IMR-90 (cell line): ENCODE data around the gene SLC3A2. TPM values are rescaled to one million over a fixed set of nuclear protein-coding genes. Genes with fewer than 3 reads are reported as not detected.

Experiments used
- ATAC-seq: fragments of 200-7000 bp; cut with Tn5 transposase; 2 replicates; pipeline ENCODE4 v1.9.1; 2020; ENCODE audit warnings: low read depth, mild to moderate bottlenecking, moderate library complexity
- BruUV-seq: library from RNA; stranded (reverse); fragments of 400-500 nt; replicated peaks from 2 replicates; lab custom pipeline; 2021; lab: Mats Ljungman, UMichigan
- CTCF ChIA-PET: fragments of 300-600 bp; formaldehyde crosslinking; extraction: SDS; loops from one replicate; lab custom pipeline; 2021; ENCODE audit warnings: antibody characterized with exemption; lab: Yijun Ruan, JAX
- POLR2A ChIA-PET: fragments of 300-600 bp; sonication (Branson Sonifier 250); formaldehyde crosslinking; loops from one replicate; lab custom pipeline; 2022; ENCODE audit warnings: antibody characterized with exemption; ENCODE audit not compliant: unreplicated experiment; lab: Charles Lee
- DNase-seq: peaks from one replicate; pipeline ENCODE4 v3.0.0; 2013
- H2AFZ ChIP-seq: replicated peaks from 2 replicates; pipeline ENCODE3; 2013; ENCODE audit warnings: low read length, mild to moderate bottlenecking; ENCODE audit not compliant: poor library complexity
- H2AK5ac ChIP-seq: 2 replicates; pipeline ENCODE4 v1.6.1; 2013; ENCODE audit warnings: low read depth, low read length, inconsistent platforms
- H2AK9ac ChIP-seq: replicated peaks from 2 replicates; pipeline ENCODE3; 2013; ENCODE audit warnings: mild to moderate bottlenecking, low read depth, low read length, moderate library complexity; ENCODE audit not compliant: poor library complexity
- H2BK120ac ChIP-seq: 2 replicates; pipeline ENCODE4 v1.6.1; 2013; ENCODE audit warnings: low read depth, low read length, inconsistent platforms
- H2BK15ac ChIP-seq: 3 replicates; pipeline ENCODE4 v1.6.1; 2013; ENCODE audit warnings: low read depth, low read length, inconsistent platforms
- H2BK20ac ChIP-seq: 2 replicates; pipeline ENCODE4 v1.6.1; 2013; ENCODE audit warnings: low read depth, mild to moderate bottlenecking, inconsistent platforms, low read length, moderate library complexity
- H2BK5ac ChIP-seq: 2 replicates; pipeline ENCODE4 v1.6.1; 2013; ENCODE audit warnings: mild to moderate bottlenecking, low read depth, low read length, inconsistent platforms; ENCODE audit not compliant: poor library complexity, severe bottlenecking
- H3K14ac ChIP-seq: replicated peaks from 2 replicates; pipeline ENCODE4 v1.6.1; 2013; ENCODE audit warnings: low read depth, low read length, inconsistent platforms
- H3K18ac ChIP-seq: 2 replicates; pipeline ENCODE4 v1.6.1; 2013; ENCODE audit warnings: low read depth, low read length, control low read depth
- H3K23ac ChIP-seq: 2 replicates; pipeline ENCODE4 v1.6.1; 2013; ENCODE audit warnings: low read depth, low read length, inconsistent platforms
- H3K27ac ChIP-seq: 2 replicates; pipeline ENCODE4 v1.5.1; 2013; ENCODE audit warnings: mild to moderate bottlenecking, control low read depth, low read length; ENCODE audit not compliant: insufficient read depth
- H3K27me3 ChIP-seq: 2 replicates; pipeline ENCODE4 v1.6.1; 2013; ENCODE audit warnings: low read length; ENCODE audit not compliant: control insufficient read depth, insufficient read depth
- H3K36me3 ChIP-seq: 2 replicates; pipeline ENCODE4 v1.6.1; 2013; ENCODE audit warnings: low read length, mixed read lengths; ENCODE audit not compliant: control insufficient read depth, insufficient read depth
- H3K4ac ChIP-seq: 2 replicates; pipeline ENCODE4 v1.6.1; 2013; ENCODE audit warnings: low read depth, low read length, inconsistent platforms
- H3K4me1 ChIP-seq: 2 replicates; pipeline ENCODE4 v1.6.1; 2013; ENCODE audit warnings: low read length, mixed read lengths; ENCODE audit not compliant: control insufficient read depth, insufficient read depth
- H3K4me2 ChIP-seq: 2 replicates; pipeline ENCODE4 v1.6.1; 2013; ENCODE audit warnings: low read depth, mild to moderate bottlenecking, control low read depth, low read length, moderate library complexity
- H3K4me3 ChIP-seq: 2 replicates; pipeline ENCODE4 v1.5.1; 2013; ENCODE audit warnings: low read depth, mild to moderate bottlenecking, control low read depth, low read length, moderate library complexity; ENCODE audit not compliant: insufficient read depth
- H3K56ac ChIP-seq: 2 replicates; pipeline ENCODE4 v1.6.1; 2013; ENCODE audit warnings: low read length, inconsistent platforms; ENCODE audit not compliant: insufficient read depth; ENCODE audit errors: extremely low read depth
- H3K79me1 ChIP-seq, 2 experiments: 2 replicates each; pipeline ENCODE4 v1.6.1; 2013; ENCODE audit warnings: low read length in 2 of 2, inconsistent platforms in 1 of 2, low read depth in 1 of 2
- H3K9ac ChIP-seq: 2 replicates; pipeline ENCODE4 v1.6.1; 2013; ENCODE audit warnings: low read depth, low read length, control low read depth
- H3K9me1 ChIP-seq: 2 replicates; pipeline ENCODE4 v1.6.1; 2013; ENCODE audit warnings: low read length, inconsistent platforms; ENCODE audit not compliant: insufficient read depth
- H3K9me3 ChIP-seq: 2 replicates; pipeline ENCODE4 v1.6.1; 2013; ENCODE audit warnings: low read length; ENCODE audit not compliant: control insufficient read depth, insufficient read depth
- H4K20me1 ChIP-seq: 2 replicates; pipeline ENCODE4 v1.6.1; 2013; ENCODE audit warnings: low read length, inconsistent platforms; ENCODE audit not compliant: insufficient read depth
- H4K5ac ChIP-seq: 2 replicates; pipeline ENCODE4 v1.6.1; 2013; ENCODE audit warnings: mild to moderate bottlenecking, low read depth, low read length, control low read depth
- H4K8ac ChIP-seq, 2 experiments: 2 replicates each; pipeline ENCODE4 v1.6.1; 2013; ENCODE audit warnings: low read depth in 2 of 2, low read length in 2 of 2, control low read depth in 1 of 2, inconsistent platforms in 1 of 2
- H4K91ac ChIP-seq: 2 replicates; pipeline ENCODE4 v1.6.1; 2013; ENCODE audit warnings: low read depth, low read length, inconsistent platforms; ENCODE audit not compliant: insufficient read depth
- BHLHE40 ChIP-seq: fragments of 150-350 bp; IDR thresholded peaks from 2 replicates; pipeline ENCODE4 v1.6.1; 2016; ENCODE audit warnings: mild to moderate bottlenecking, low read depth, low read length
- CEBPB ChIP-seq: IDR thresholded peaks from 2 replicates; pipeline ENCODE4 v1.6.1; 2012; ENCODE audit warnings: low read depth, low read length, improper control_type of control experiment
- CHD1 ChIP-seq: IDR thresholded peaks from 2 replicates; pipeline ENCODE4 v1.6.1; 2012; ENCODE audit warnings: low read depth, low read length, improper control_type of control experiment
- FOS ChIP-seq: fragments of 150-350 bp; IDR thresholded peaks from 2 replicates; pipeline ENCODE4 v1.6.1; 2016; ENCODE audit warnings: low read depth, low read length
- MAFK ChIP-seq: IDR thresholded peaks from 2 replicates; pipeline ENCODE4 v1.6.1; 2012; ENCODE audit warnings: low read depth, low read length, improper control_type of control experiment
- MAZ ChIP-seq: IDR thresholded peaks from 2 replicates; pipeline ENCODE4 v1.6.1; 2012; ENCODE audit warnings: low read depth, mild to moderate bottlenecking, low read length, improper control_type of control experiment, moderate library complexity, borderline replicate concordance
- MXI1 ChIP-seq: IDR thresholded peaks from 2 replicates; pipeline ENCODE4 v1.6.1; 2012; ENCODE audit warnings: low read depth, mild to moderate bottlenecking, low read length, moderate library complexity, borderline replicate concordance
- NFE2L2 ChIP-seq: fragments of 150-350 bp; IDR thresholded peaks from 2 replicates; pipeline ENCODE4 v1.6.1; 2016; ENCODE audit warnings: low read depth, mild to moderate bottlenecking, low read length
- POLR2A ChIP-seq: IDR thresholded peaks from 2 replicates; pipeline ENCODE4 v1.6.1; 2012; ENCODE audit warnings: mild to moderate bottlenecking, low read depth, low read length
- RAD21 ChIP-seq: IDR thresholded peaks from 2 replicates; pipeline ENCODE4 v1.6.1; 2012; ENCODE audit warnings: low read length, improper control_type of control experiment
- RCOR1 ChIP-seq: IDR thresholded peaks from 2 replicates; pipeline ENCODE4 v1.6.1; 2012; ENCODE audit warnings: mild to moderate bottlenecking, low read length, improper control_type of control experiment; ENCODE audit not compliant: insufficient replicate concordance
- RFX5 ChIP-seq: IDR thresholded peaks from 2 replicates; pipeline ENCODE4 v1.8.0; 2012; ENCODE audit warnings: low read depth, mild to moderate bottlenecking, low read length, moderate library complexity
- SMC3 ChIP-seq: fragments of 150-350 bp; IDR thresholded peaks from 2 replicates; pipeline ENCODE4 v1.6.1; 2016; ENCODE audit warnings: low read depth, mild to moderate bottlenecking, antibody characterized with exemption, low read length, moderate library complexity
- WGBS, 2 experiments: methylation state at CpG; one replicate each; pipeline versions ENCODE4 v1.1.5 to v1.1.7; 2013; ENCODE audit warnings: missing lambda C conversion rate in 2 of 2; ENCODE audit not compliant: insufficient read length in 1 of 2; ENCODE audit errors: extremely low coverage in 2 of 2; 5-methylcytosine and 5-hydroxymethylcytosine counted together
- dilution Hi-C: fragments of 300-500 bp; cut with HindIII; formaldehyde crosslinking; loops from one replicate; pipeline ENCODE4 v1.14.3; 2018; ENCODE audit warnings: low sequenced_read_pairs; ENCODE audit not compliant: unreplicated experiment
- in situ Hi-C: fragments of 300-500 bp; cut with MboI; formaldehyde crosslinking; loops from 3 replicates; pipeline ENCODE4 v1.14.3; 2019; ENCODE audit warnings: low sequenced_read_pairs, inconsistent platforms, mixed read lengths
- intact Hi-C: fragments of 100-400 bp; cut with micrococcal nuclease; formaldehyde crosslinking; loops from 2 replicates; pipeline ENCODE4 v1.10.0; 2022
- polyA plus RNA-seq, 3 experiments: library from polyadenylated mRNA; depleted of rRNA; stranded (reverse); fragments of >200 nt; gene quantifications; 2 replicates each; pipeline ENCODE4 v1.2.3, GENCODE V29; 2012; ENCODE audit warnings: low replicate concordance in 1 of 3
- total RNA-seq: library from RNA; depleted of rRNA; stranded (reverse); fragments of >200 nt; gene quantifications from 2 replicates; pipeline ENCODE4 v1.2.3, GENCODE V29; 2012
- TF ChIP-seq, protein P1 (sequence below): conservative IDR thresholded peaks from 2 replicates; pipeline ENCODE4 v1.5.1; 2012; ENCODE audit warnings: mild to moderate bottlenecking, low read depth, low read length, improper control_type of control experiment
- TF ChIP-seq, protein P2 (sequence below): fragments of 150-350 bp; IDR thresholded peaks from 2 replicates; pipeline ENCODE4 v1.6.1; 2017; ENCODE audit warnings: mild to moderate bottlenecking, antibody characterized with exemption, low read length, low read depth
- TF ChIP-seq, protein P3 (sequence below): fragments of 150-350 bp; IDR thresholded peaks from 2 replicates; pipeline ENCODE4 v1.6.1; 2016; ENCODE audit warnings: low read depth, mild to moderate bottlenecking, low read length, moderate library complexity, borderline replicate concordance

SLC3A2 gene
- total and polyA plus RNA-seq, 2 of the 4 experiments (the other 2 are of a cell fraction): 140 to 239 TPM

DNA sequence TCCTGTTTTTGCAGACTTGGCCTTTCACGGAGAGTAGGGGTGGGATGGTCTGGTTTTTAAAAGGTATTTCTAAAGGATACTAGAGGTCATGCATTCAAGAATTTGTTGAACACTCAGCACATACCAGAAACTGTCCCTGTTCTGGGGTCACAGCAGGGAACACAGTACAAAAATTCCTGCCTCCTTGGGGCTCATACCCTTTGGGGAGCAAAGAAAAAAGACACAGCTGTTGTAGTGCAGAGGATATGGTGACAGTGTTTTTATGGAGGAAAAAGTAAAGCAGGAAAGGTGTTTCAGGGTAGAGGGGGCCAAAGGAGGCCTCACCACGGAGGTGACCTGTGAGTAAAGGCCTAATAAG is 8.4 kb downstream of the SLC3A2 start:
- H2BK20ac ChIP-seq: no peak overlapping the region
- H3K9me1 ChIP-seq: peaks cover 21% of the 10 kb centered on the region; the same call in 1 of the 2 replicates
- H2AK9ac ChIP-seq: no peak overlapping the region
- no peak overlapping the region for H4K91ac ChIP-seq
- no peak for DNase-seq
- no peak overlapping the region for H2AFZ ChIP-seq
- no TSS peak for BruUV-seq
- H3K18ac ChIP-seq: no peak overlapping the region
- no peak overlapping the region for H4K8ac ChIP-seq
- H3K4me1 ChIP-seq: peaks cover 17% of the 10 kb centered on the region; the same call in 1 of the 2 replicates
- no peaks in the 10 kb centered on the region for H3K9me3 ChIP-seq
- H2BK15ac ChIP-seq: no peak overlapping the region
- H3K27ac ChIP-seq: no peak overlapping the region
- H3K27me3 ChIP-seq: no peaks in the 10 kb centered on the region
- H4K5ac ChIP-seq: no peak overlapping the region
- TF ChIP-seq CEBPB (no peak), FOS (no peak), MAZ (no peak), RAD21 (no peak), BHLHE40 (no peak), CHD1 (no peak), RCOR1 (no peak), SMC3 (no peak), POLR2A (no peak), NFE2L2 (no peak), MXI1 (no peak), MAFK (no peak), RFX5 (no peak)
- TF ChIP-seq, protein P1, sequence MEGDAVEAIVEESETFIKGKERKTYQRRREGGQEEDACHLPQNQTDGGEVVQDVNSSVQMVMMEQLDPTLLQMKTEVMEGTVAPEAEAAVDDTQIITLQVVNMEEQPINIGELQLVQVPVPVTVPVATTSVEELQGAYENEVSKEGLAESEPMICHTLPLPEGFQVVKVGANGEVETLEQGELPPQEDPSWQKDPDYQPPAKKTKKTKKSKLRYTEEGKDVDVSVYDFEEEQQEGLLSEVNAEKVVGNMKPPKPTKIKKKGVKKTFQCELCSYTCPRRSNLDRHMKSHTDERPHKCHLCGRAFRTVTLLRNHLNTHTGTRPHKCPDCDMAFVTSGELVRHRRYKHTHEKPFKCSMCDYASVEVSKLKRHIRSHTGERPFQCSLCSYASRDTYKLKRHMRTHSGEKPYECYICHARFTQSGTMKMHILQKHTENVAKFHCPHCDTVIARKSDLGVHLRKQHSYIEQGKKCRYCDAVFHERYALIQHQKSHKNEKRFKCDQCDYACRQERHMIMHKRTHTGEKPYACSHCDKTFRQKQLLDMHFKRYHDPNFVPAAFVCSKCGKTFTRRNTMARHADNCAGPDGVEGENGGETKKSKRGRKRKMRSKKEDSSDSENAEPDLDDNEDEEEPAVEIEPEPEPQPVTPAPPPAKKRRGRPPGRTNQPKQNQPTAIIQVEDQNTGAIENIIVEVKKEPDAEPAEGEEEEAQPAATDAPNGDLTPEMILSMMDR: no peak
- TF ChIP-seq, protein P2, sequence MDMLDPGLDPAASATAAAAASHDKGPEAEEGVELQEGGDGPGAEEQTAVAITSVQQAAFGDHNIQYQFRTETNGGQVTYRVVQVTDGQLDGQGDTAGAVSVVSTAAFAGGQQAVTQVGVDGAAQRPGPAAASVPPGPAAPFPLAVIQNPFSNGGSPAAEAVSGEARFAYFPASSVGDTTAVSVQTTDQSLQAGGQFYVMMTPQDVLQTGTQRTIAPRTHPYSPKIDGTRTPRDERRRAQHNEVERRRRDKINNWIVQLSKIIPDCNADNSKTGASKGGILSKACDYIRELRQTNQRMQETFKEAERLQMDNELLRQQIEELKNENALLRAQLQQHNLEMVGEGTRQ: no peak
- TF ChIP-seq, protein P3, sequence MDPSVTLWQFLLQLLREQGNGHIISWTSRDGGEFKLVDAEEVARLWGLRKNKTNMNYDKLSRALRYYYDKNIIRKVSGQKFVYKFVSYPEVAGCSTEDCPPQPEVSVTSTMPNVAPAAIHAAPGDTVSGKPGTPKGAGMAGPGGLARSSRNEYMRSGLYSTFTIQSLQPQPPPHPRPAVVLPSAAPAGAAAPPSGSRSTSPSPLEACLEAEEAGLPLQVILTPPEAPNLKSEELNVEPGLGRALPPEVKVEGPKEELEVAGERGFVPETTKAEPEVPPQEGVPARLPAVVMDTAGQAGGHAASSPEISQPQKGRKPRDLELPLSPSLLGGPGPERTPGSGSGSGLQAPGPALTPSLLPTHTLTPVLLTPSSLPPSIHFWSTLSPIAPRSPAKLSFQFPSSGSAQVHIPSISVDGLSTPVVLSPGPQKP: no peak
- ChIA-PET CTCF (no interaction called here), POLR2A (interaction anchor here (0.6 to 1.4 kb wide), 3 partner anchors 8 to 506 kb away, joined by 3 to 8 read pairs (median 5); partner anchors contain the start of gene SLC3A2)
- 80% methylated on average over 1 of the region's 2 CpGs; no CpG with 5 or more reads in 1 of the 2 experiments for WGBS, 2 experiments
- H3K56ac ChIP-seq: no peak overlapping the region
- ATAC-seq: no peak
- no peak overlapping the region for H3K9ac ChIP-seq
- no peak overlapping the region for H2BK120ac ChIP-seq
- peaks cover 61% of the 10 kb centered on the region for H4K20me1 ChIP-seq
- H2AK5ac ChIP-seq: no peak overlapping the region
- peaks cover 54% of the 10 kb centered on the region for H3K36me3 ChIP-seq
- no peak overlapping the region for H3K4me3 ChIP-seq
- H3K79me1 ChIP-seq: peaks cover 18 to 52% of the 10 kb centered on the region in 2 experiments
- dilution Hi-C loops (no loop called here), intact Hi-C loops (no loop called here), in situ Hi-C loops (loop anchor here (25.0 kb wide), 1 partner anchor 773 kb away; the partner anchor contains the start of gene ATL3)
- H3K14ac ChIP-seq: no peak overlapping the region
- no peak overlapping the region for H3K4ac ChIP-seq
- peak overlapping the region; percentile 59; the same call in 1 of the 2 replicates for H3K23ac ChIP-seq
- no peak overlapping the region for H2BK5ac ChIP-seq
- no peak overlapping the region for H3K4me2 ChIP-seq
